ENCODE data around the gene COG7.
A peak's percentile ranks its signal among the peaks of the same experiment; 100 is the strongest.

Gene COG7

DNA sequence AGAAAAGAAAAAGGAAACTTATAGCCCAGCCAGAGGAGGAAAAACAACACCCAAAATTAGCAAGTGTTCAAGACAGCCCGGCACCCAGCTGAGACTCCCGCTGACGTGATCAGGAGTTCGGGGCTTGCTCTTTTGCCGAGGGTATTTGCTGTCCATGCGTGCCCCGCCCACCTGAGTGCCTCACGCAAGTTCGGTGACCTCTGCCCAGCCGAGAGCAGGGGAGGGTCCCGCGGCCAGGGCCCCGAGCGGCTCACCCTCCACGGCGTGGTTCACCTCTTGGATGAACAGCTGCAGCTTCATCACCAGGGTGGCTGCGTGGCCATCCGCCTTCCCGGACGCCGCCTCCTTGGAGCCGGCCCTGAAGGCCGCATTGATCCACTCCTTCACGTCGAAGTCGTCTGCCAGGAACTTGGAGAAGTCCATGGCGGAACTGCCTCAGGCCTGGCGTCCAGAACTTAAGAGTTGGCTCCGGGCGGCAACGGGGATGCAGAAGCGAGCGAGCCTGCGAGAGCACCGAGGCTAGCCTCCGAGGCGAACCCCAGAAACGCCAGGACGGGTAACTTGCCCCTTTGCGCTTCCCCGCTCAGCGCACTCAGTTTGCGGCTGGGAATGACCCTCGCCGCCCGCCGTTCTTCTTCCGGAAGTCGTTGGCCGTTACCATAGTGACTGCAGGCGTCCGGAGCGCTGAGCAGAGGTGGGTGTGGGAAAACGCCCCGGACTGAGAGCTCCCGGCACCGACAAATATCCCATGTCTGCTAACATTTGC is at the start of gene COG7:
COG7 (minus strand) TSS at position 618 of the 766 bp plus-strand sequence; CDS start at position 423, 195 bp downstream.
- H3K4me2 ChIP-seq = peak within 1 kb of the TSS; percentile 79 to 96 (median 86)
- H3K36me3 ChIP-seq = peaks cover 0 to 9% (median 0%) of the 10 kb centered on the region in 11 experiments; a peak in 5 of 22 replicates
- H3K27me3 ChIP-seq = no peaks in the 10 kb centered on the region
- no peaks in the 10 kb centered on the region for H3K9me3 ChIP-seq (replicated peaks in 1 of 11)
- peaks cover 15 to 37% (median 25%) of the 10 kb centered on the region in 10 experiments for H3K4me1 ChIP-seq
- H3K27ac ChIP-seq = peak within 1 kb of the TSS; percentile 72 to 86 (median 81)
- no peak for TF ChIP-seq Cebpa-rat (IDR thresholded peaks at IDR 0.05)
- H3K4me3 ChIP-seq = peak within 1 kb of the TSS; percentile 75 to 88 (median 82)
- peaks cover 0 to 33% (median 10%) of the 10 kb centered on the region in 11 experiments; a peak in 13 of 22 replicates for H4K20me1 ChIP-seq
- peak within 1 kb of the TSS; percentile 79 to 89 (median 85) for H3K9ac ChIP-seq

DNA sequence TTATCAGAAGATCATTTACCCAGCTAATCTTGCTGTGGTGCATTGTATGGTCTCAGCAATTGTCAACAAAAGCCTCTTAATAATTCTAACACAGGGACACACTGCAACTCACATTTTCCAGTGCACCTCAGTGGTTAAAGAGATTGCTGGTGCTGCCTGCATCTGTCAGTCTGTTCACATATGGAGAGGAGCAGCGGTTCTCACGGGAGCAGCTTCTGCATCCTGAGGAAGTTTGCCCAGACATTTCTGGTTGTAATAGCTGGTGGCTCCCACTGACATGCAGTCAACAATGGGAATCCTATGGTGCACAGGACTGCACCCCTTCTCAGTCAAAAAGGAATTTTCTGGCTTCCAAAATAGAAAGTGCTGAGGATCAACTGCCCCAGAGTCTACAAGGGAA is 49.5 kb upstream of the COG7 start:
- H3K27me3 ChIP-seq = no peaks in the 10 kb centered on the region
- peaks cover 89 to 99% (median 96%) of the 10 kb centered on the region in 10 experiments for H3K4me1 ChIP-seq
- H3K27ac ChIP-seq = no peak overlapping the region
- TF ChIP-seq Cebpa-rat (IDR thresholded peaks at IDR 0.05) = no peak
- peaks cover 99 to 100% (median 100%) of the 10 kb centered on the region in 11 experiments for H4K20me1 ChIP-seq
- peak overlapping the region; percentile 17 to 87 (median 46); a peak in 21 of 22 replicates for H3K4me2 ChIP-seq
- 0 out of 22 replicates have a peak overlapping the region, but pooled peaks of 2 of the 11 experiments have one; percentile 0 to 10 for H3K9ac ChIP-seq
- H3K36me3 ChIP-seq = peaks cover 23 to 89% (median 59%) of the 10 kb centered on the region in 11 experiments; a peak in 21 of 22 replicates
- no peak overlapping the region for H3K4me3 ChIP-seq
- no peaks in the 10 kb centered on the region for H3K9me3 ChIP-seq (replicated peaks in 1 of 11)

DNA sequence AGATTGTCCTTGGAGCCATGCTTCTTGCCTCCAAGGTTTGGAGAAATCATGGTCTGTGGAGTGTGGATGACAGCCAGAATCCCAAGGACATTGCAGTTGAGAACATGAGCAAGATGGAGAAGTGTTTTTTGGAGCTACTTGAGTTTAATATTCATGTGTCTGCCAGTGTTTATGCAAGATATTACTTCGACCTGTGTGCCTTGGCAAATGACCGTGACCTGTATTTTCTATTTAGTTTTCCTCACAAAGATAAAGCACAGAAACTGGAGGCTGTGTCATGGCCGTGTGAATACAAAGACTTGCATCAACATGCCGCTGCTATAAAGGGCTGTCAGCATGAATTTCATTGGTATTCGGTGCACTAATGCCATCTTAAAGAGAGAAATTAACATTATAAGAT is 48.3 kb upstream of the COG7 start:
- peaks cover 92 to 100% (median 100%) of the 10 kb centered on the region in 11 experiments for H4K20me1 ChIP-seq
- no peak for TF ChIP-seq Cebpa-rat (IDR thresholded peaks at IDR 0.05)
- H3K27ac ChIP-seq = peak overlapping the region in 1 of 11 experiments; percentile 25; a peak in 2 of 22 replicates
- H3K36me3 ChIP-seq = peaks cover 26 to 89% (median 61%) of the 10 kb centered on the region in 11 experiments
- H3K4me1 ChIP-seq = peaks cover 89 to 99% (median 94%) of the 10 kb centered on the region in 10 experiments
- no peak overlapping the region for H3K4me3 ChIP-seq
- H3K4me2 ChIP-seq = peak overlapping the region; percentile 7 to 87 (median 63); a peak in 18 of 22 replicates
- no peak overlapping the region for H3K9ac ChIP-seq
- no peaks in the 10 kb centered on the region for H3K9me3 ChIP-seq (replicated peaks in 1 of 11)
- no peaks in the 10 kb centered on the region for H3K27me3 ChIP-seq

DNA sequence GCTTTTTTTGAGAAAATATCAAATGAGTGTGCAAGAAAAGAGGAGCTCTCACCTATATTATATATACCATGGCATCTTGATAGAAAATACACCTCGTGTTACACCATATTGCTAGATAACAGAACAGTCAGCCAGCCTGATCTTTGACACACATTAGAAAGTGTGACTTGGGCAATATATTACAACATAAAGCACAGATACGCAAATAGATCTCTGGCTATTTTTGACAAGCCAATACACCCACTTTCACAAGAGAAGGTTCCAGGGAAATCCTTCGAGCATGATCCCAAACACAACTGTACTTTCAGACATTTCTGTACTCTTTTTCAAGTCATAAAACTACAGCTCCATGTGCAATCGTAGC is 47.9 kb upstream of the COG7 start:
- Histone ChIP-seq H3K4me3 (no peak overlapping the region), H3K9me3 (replicated peaks in 1 of 11) (no peaks in the 10 kb centered on the region), H3K4me2 (peak overlapping the region; percentile 7 to 87 (median 63); a peak in 21 of 22 replicates), H3K27me3 (no peaks in the 10 kb centered on the region), H4K20me1 (peaks cover 88 to 100% (median 100%) of the 10 kb centered on the region in 11 experiments), H3K9ac (no peak overlapping the region), H3K4me1 (peaks cover 85 to 99% (median 89%) of the 10 kb centered on the region in 10 experiments), H3K36me3 (peaks cover 31 to 89% (median 61%) of the 10 kb centered on the region in 11 experiments), H3K27ac (peak overlapping the region in 1 of 11 experiments; percentile 25; a peak in 2 of 22 replicates)
- no peak for TF ChIP-seq Cebpa-rat (IDR thresholded peaks at IDR 0.05)

DNA sequence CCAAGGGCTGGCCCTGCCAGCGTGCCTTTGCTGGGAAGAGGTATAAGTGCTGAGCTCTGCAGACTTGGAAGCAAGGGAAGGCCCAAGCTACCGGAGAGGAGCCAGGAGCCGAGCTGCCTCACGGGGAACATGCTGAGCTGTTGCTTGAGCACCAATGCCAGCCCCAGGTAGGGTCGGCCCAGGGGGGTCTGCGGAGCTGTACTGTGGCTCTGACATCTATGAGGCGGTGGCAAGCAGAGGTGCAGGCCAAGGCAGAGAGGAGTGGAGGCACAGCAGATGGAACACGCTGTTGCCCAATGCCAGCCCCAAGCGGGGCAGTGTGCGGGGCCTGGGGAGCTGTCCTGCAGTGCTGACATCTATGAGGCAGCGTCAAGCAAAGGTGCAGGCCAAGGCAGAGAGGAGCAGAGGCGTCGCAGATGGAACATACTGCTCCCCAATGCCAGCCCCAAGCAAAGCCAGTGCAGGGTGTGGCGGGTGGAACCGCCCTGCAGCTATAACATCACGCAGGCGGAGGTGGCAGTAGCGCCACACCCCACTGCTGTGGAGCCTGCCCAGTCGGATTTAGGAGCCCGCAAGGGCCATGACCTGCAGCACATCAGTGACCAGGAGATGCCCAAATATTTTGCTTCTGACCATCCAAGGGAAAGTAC is 47.3 kb upstream of the COG7 start:
- Histone ChIP-seq H3K4me1 (peaks cover 80 to 99% (median 85%) of the 10 kb centered on the region in 10 experiments), H3K4me2 (peak overlapping the region; percentile 7 to 87 (median 63)), H3K36me3 (peaks cover 36 to 95% (median 64%) of the 10 kb centered on the region in 11 experiments), H3K4me3 (no peak overlapping the region), H4K20me1 (peaks cover 87 to 100% (median 100%) of the 10 kb centered on the region in 11 experiments), H3K9ac (peak overlapping the region in 9 of 11 experiments; percentile 12 to 53 (median 33); a peak in 8 of 22 replicates), H3K9me3 (replicated peaks in 1 of 11) (no peaks in the 10 kb centered on the region), H3K27me3 (no peaks in the 10 kb centered on the region), H3K27ac (peak overlapping the region in 7 of 11 experiments; percentile 21 to 43 (median 31); a peak in 8 of 22 replicates)
- no peak for TF ChIP-seq Cebpa-rat (IDR thresholded peaks at IDR 0.05)

DNA sequence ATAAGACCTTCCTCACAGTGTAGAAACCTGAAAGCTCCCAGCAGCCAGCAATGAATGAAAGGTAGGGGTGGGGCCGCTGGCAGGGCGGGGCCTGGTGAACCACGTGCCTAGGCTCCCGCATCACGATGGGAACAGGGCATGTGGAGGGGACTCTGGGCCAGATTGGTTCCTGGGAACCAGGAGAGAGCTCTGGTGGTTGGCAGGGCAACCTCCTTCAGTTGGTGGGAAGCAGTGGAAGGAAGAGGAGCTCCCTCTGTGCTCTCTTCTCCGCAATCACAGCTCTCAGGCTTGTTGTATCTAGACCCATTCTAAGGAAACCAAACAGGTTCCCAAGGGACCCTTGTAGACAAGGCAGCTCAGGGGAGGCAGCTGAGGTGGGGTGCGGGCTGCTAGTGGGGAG is 46.8 kb upstream of the COG7 start:
- Histone ChIP-seq H3K4me2 (peak overlapping the region; percentile 7 to 87 (median 63)), H3K27me3 (no peaks in the 10 kb centered on the region), H3K9ac (peak overlapping the region in 9 of 11 experiments; percentile 12 to 53 (median 33); a peak in 10 of 22 replicates), H3K4me3 (no peak overlapping the region), H3K9me3 (replicated peaks in 1 of 11) (no peaks in the 10 kb centered on the region), H3K27ac (peak overlapping the region in 7 of 11 experiments; percentile 6 to 43 (median 31); a peak in 7 of 22 replicates), H3K4me1 (peaks cover 75 to 94% (median 79%) of the 10 kb centered on the region in 10 experiments), H3K36me3 (peaks cover 41 to 95% (median 67%) of the 10 kb centered on the region in 11 experiments), H4K20me1 (peaks cover 81 to 100% (median 100%) of the 10 kb centered on the region in 11 experiments)
- TF ChIP-seq Cebpa-rat (IDR thresholded peaks at IDR 0.05) = no peak

DNA sequence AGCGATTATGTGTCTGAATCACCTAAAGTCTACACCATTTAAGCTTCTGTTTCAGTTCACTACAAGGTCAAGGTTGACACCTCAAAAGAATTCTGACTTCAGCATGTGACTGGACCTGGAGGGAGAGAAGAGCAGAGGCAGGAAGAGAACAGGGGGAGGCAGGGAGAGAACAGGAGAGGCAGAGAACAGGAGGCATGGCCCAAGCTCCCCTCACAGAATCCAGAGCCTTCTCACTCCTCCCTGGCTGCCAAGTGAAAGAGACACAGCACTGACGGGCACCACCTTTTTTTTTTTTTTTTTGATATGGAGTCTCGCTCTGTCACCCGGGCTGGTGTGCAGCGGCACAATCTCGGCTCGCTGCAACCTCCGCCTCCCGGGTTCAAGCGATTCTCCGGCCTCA is 45.9 kb upstream of the COG7 start:
- peak overlapping the region in 5 of 11 experiments; percentile 11 to 92 (median 72); a peak in 7 of 22 replicates for H3K4me2 ChIP-seq
- H3K4me1 ChIP-seq = peaks cover 66 to 85% (median 70%) of the 10 kb centered on the region in 10 experiments
- peaks cover 79 to 100% (median 100%) of the 10 kb centered on the region in 11 experiments for H4K20me1 ChIP-seq
- H3K4me3 ChIP-seq = no peak overlapping the region
- no peaks in the 10 kb centered on the region for H3K27me3 ChIP-seq
- peaks cover 51 to 95% (median 70%) of the 10 kb centered on the region in 11 experiments for H3K36me3 ChIP-seq
- no peaks in the 10 kb centered on the region for H3K9me3 ChIP-seq (replicated peaks in 1 of 11)
- H3K27ac ChIP-seq = peak overlapping the region in 4 of 11 experiments; percentile 23 to 47 (median 28); a peak in 4 of 22 replicates
- TF ChIP-seq Cebpa-rat (IDR thresholded peaks at IDR 0.05) = no peak
- H3K9ac ChIP-seq = peak overlapping the region in 4 of 11 experiments; percentile 1 to 68 (median 28); a peak in 5 of 22 replicates

DNA sequence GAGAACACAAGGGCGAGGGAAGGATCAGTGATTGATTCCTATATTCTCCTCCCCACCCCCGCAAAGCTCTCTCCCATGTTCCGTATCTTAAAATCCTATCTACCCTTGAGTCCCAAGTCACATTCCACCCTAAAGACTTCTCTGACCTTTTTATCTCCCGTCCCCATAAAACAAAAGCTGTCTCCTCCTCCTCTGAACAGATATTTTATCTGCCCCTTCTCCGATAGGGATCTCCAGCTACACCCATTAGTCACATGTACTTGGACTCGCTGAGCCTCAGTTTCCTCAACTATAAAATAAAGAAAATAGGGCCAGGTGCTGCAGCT is 44.5 kb upstream of the COG7 start:
- H3K9ac ChIP-seq = peak overlapping the region in 4 of 11 experiments; percentile 11 to 53 (median 28); a peak in 4 of 22 replicates
- no peak overlapping the region for H3K4me3 ChIP-seq
- peak overlapping the region in 6 of 11 experiments; percentile 13 to 50 (median 32); a peak in 8 of 22 replicates for H3K27ac ChIP-seq
- peaks cover 78 to 100% (median 100%) of the 10 kb centered on the region in 11 experiments for H4K20me1 ChIP-seq
- peaks cover 57 to 72% (median 60%) of the 10 kb centered on the region in 10 experiments for H3K4me1 ChIP-seq
- TF ChIP-seq Cebpa-rat (IDR thresholded peaks at IDR 0.05) = no peak
- H3K4me2 ChIP-seq = peak overlapping the region; percentile 11 to 92 (median 44); a peak in 20 of 22 replicates
- peaks cover 63 to 98% (median 78%) of the 10 kb centered on the region in 11 experiments for H3K36me3 ChIP-seq
- no peaks in the 10 kb centered on the region for H3K27me3 ChIP-seq
- H3K9me3 ChIP-seq (replicated peaks in 1 of 11) = no peaks in the 10 kb centered on the region

Data from BLaER1 treated with 17β-estradiol and CSF1 and Interleukin-3, amounts not matched to agents 10 nM and 100 nM (cell line).